GM23338 (cell line): Measurements from ENCODE around the gene FOXG1. TPM values are rescaled to one million over a fixed set of nuclear protein-coding genes. Genes with fewer than 3 reads are reported as not detected.

Source experiments
- ATAC-seq: fragments of 200-7000 bp; cut with Tn5 transposase; 3 replicates; pipeline ENCODE4 v1.9.1; 2020
- DNase-seq: peaks from one replicate; pipeline ENCODE4 v3.0.0-alpha.2; 2015; ENCODE audit warnings: low spot score
- H2AFZ ChIP-seq: fragments of 200-600 bp; sonication (generic); 2 replicates; pipeline ENCODE4 v1.8.0; 2016; ENCODE audit warnings: antibody characterized with exemption, mild to moderate bottlenecking, moderate library complexity
- H3F3A ChIP-seq: fragments of 200-600 bp; sonication (generic); replicated peaks from 2 replicates; pipeline ENCODE4 v1.8.0; 2017; ENCODE audit warnings: antibody characterized with exemption, mixed run types, low read depth
- H3K27ac ChIP-seq: fragments of 200-600 bp; sonication (generic); 2 replicates; pipeline ENCODE4 v1.6.1; 2016; ENCODE audit warnings: low read depth
- H3K27me3 ChIP-seq: fragments of 200-600 bp; sonication (generic); 2 replicates; pipeline ENCODE4 v1.8.0; 2016; ENCODE audit warnings: mild to moderate bottlenecking, mixed run types, moderate library complexity; ENCODE audit not compliant: insufficient read depth
- H3K36me3 ChIP-seq: fragments of 200-600 bp; sonication (generic); 2 replicates; pipeline ENCODE4 v1.8.0; 2016; ENCODE audit warnings: mild to moderate bottlenecking; ENCODE audit not compliant: insufficient read depth
- H3K4me1 ChIP-seq: fragments of 200-600 bp; sonication (generic); 2 replicates; pipeline ENCODE4 v1.8.0; 2016; ENCODE audit warnings: mild to moderate bottlenecking, moderate library complexity; ENCODE audit not compliant: insufficient read depth
- H3K4me2 ChIP-seq: fragments of 200-600 bp; sonication (generic); 2 replicates; pipeline ENCODE4 v1.7.1; 2017; ENCODE audit warnings: mixed run types
- H3K4me3 ChIP-seq: fragments of 200-600 bp; sonication (generic); 2 replicates; pipeline ENCODE4 v1.6.1; 2016; ENCODE audit warnings: mixed run types
- H3K79me2 ChIP-seq: fragments of 200-600 bp; sonication (generic); replicated peaks from 2 replicates; pipeline ENCODE4 v1.8.0; 2017; ENCODE audit warnings: mild to moderate bottlenecking; ENCODE audit not compliant: insufficient read depth
- H3K9me2 ChIP-seq: fragments of 200-600 bp; sonication (generic); 2 replicates; pipeline ENCODE4 v1.8.0; 2017; ENCODE audit not compliant: insufficient read depth
- H4K20me1 ChIP-seq: fragments of 200-600 bp; sonication (generic); replicated peaks from 2 replicates; pipeline ENCODE4 v1.8.0; 2017; ENCODE audit warnings: mild to moderate bottlenecking; ENCODE audit not compliant: insufficient read depth
- H3K27ac Mint-ChIP-seq: 2 replicates; pipeline ENCODE4 v1.8.0; 2020; ENCODE audit warnings: inconsistent platforms, mild to moderate bottlenecking, moderate library complexity, mixed read lengths
- H3K27me3 Mint-ChIP-seq: 3 replicates; pipeline ENCODE4 v1.8.0; 2022; ENCODE audit warnings: low read depth, mild to moderate bottlenecking, moderate library complexity, mixed read lengths, inconsistent platforms; ENCODE audit not compliant: insufficient read depth, poor library complexity
- H3K36me3 Mint-ChIP-seq: 3 replicates; pipeline ENCODE4 v1.8.0; 2021; ENCODE audit warnings: low read depth, mild to moderate bottlenecking, inconsistent platforms, moderate library complexity, mixed read lengths
- H3K4me1 Mint-ChIP-seq: 3 replicates; pipeline ENCODE4 v1.8.0; 2020; ENCODE audit warnings: mild to moderate bottlenecking, inconsistent platforms, mixed read lengths
- H3K4me3 Mint-ChIP-seq: 3 replicates; pipeline ENCODE4 v1.8.0; 2021; ENCODE audit warnings: moderate library complexity, mild to moderate bottlenecking, inconsistent platforms, mixed read lengths
- H3K9me3 Mint-ChIP-seq: 3 replicates; pipeline ENCODE4 v1.8.0; 2020; ENCODE audit warnings: moderate library complexity, mild to moderate bottlenecking, inconsistent platforms, mixed read lengths
- CREB1 ChIP-seq: fragments of 250-450 bp; sonication (Bioruptor Pico); IDR thresholded peaks from 2 replicates; pipeline ENCODE4 v1.5.0; 2020; ENCODE audit warnings: low read depth, mild to moderate bottlenecking, moderate library complexity
- CTCF ChIP-seq, 2 experiments: fragments of 200-600 bp in 1 of 2; sonication (generic) in 1 of 2; conservative IDR thresholded peaks; 2 replicates each; pipeline versions ENCODE4 v1.5.1 to v1.6.1; 2016 to 2017; ENCODE audit warnings: antibody characterized with exemption in 2 of 2, low read depth in 2 of 2, mild to moderate bottlenecking in 2 of 2, moderate library complexity in 1 of 2
- ETS1 ChIP-seq: IDR thresholded peaks from 2 replicates; pipeline ENCODE4 v1.6.1; 2016; ENCODE audit warnings: antibody characterized with exemption
- EZH2 ChIP-seq: fragments of 200-600 bp; sonication (generic); IDR thresholded peaks from one replicate; pipeline ENCODE4 v1.8.0; 2017; ENCODE audit warnings: antibody characterized with exemption, mild to moderate bottlenecking, low read depth; ENCODE audit not compliant: unreplicated experiment
- EZH2phosphoT487 ChIP-seq: fragments of 200-600 bp; sonication (generic); IDR thresholded peaks from one replicate; pipeline ENCODE4 v1.8.1; 2018; ENCODE audit warnings: antibody characterized with exemption; ENCODE audit not compliant: unreplicated experiment
- JUNB ChIP-seq: IDR thresholded peaks from one replicate; pipeline ENCODE4 v1.6.1; 2016; ENCODE audit warnings: antibody characterized with exemption; ENCODE audit not compliant: unreplicated experiment
- NANOG ChIP-seq: IDR thresholded peaks from 2 replicates; pipeline ENCODE4 v1.6.1; 2016; ENCODE audit warnings: antibody characterized with exemption, borderline replicate concordance
- POLR2AphosphoS5 ChIP-seq: IDR thresholded peaks from 2 replicates; pipeline ENCODE4 v1.6.1; 2016; ENCODE audit warnings: antibody characterized with exemption, low read depth
- REST ChIP-seq: IDR thresholded peaks from one replicate; pipeline ENCODE4 v1.6.1; 2018; ENCODE audit warnings: antibody characterized with exemption; ENCODE audit not compliant: unreplicated experiment
- STAT1 ChIP-seq: IDR thresholded peaks from one replicate; pipeline ENCODE4 v1.6.1; 2016; ENCODE audit warnings: antibody characterized with exemption; ENCODE audit not compliant: unreplicated experiment
- ZNF114 ChIP-seq: fragments of 250-450 bp; sonication (Bioruptor Pico); IDR thresholded peaks from 2 replicates; pipeline ENCODE4 v1.5.0; 2020; ENCODE audit warnings: mild to moderate bottlenecking, moderate library complexity
- ZNF331 ChIP-seq: fragments of 250-450 bp; sonication (Bioruptor Pico); IDR thresholded peaks from 2 replicates; pipeline ENCODE4 v1.5.0; 2020; ENCODE audit warnings: low read depth, mild to moderate bottlenecking, moderate library complexity
- ZNF462 ChIP-seq: fragments of 250-450 bp; sonication (Bioruptor Pico); IDR thresholded peaks from 2 replicates; pipeline ENCODE4 v1.5.0; 2020; ENCODE audit warnings: mild to moderate bottlenecking, moderate library complexity
- polyA plus RNA-seq: library from polyadenylated mRNA; unstranded; fragments of >200 nt; fragmentation: Nextera tagmentation; extraction: Ambion mirVana; gene quantifications from 2 replicates; pipeline ENCODE4 v1.2.1, GENCODE V29; 2016
- total RNA-seq: library from RNA; depleted of rRNA; stranded (reverse); fragments of >200 nt; shearing (Covaris generic); gene quantifications from 2 replicates; pipeline ENCODE4 v1.2.3, GENCODE V29; 2014

The FOXG1 gene
- total and polyA plus RNA-seq, 2 experiments from 2014 or later: 0.05 to 0.10 TPM

GRCh38 chr14:28757786-28758185, 8.8 kb upstream of the FOXG1 start (continued):
- TF ChIP-seq EZH2phosphoT487 (no peak), CREB1 (CRISPR knock-in tag) (no peak), ZNF114 (CRISPR knock-in tag) (no peak), ZNF331 (CRISPR knock-in tag) (no peak), NANOG (no peak), JUNB (no peak), REST (no peak)

GRCh38 chr14:28758253-28758884, 8.2 kb upstream of the FOXG1 start:
- H4K20me1 ChIP-seq: peaks cover 50% of the 10 kb centered on the region
- H3K4me3 ChIP-seq: no peak overlapping the region
- H3K36me3 ChIP-seq: no peaks in the 10 kb centered on the region
- Mint-ChIP-seq H3K9me3 (peaks cover 2% of the 10 kb centered on the region; the same call in 2 of the 3 replicates), H3K36me3 (no peaks in the 10 kb centered on the region), H3K4me1 (peaks cover 61% of the 10 kb centered on the region), H3K27ac (no peak overlapping the region), H3K4me3 (peak overlapping the region; percentile 51), H3K27me3 (peaks cover 94% of the 10 kb centered on the region)
- H3K79me2 ChIP-seq: no peaks in the 10 kb centered on the region
- H3K27ac ChIP-seq: no peak overlapping the region
- H2AFZ ChIP-seq: no peak overlapping the region
- DNase-seq: no peak
- H3K4me2 ChIP-seq: peak overlapping the region; percentile 71
- ATAC-seq: no peak
- peaks cover 75% of the 10 kb centered on the region for H3K4me1 ChIP-seq
- peaks cover 11% of the 10 kb centered on the region for H3F3A ChIP-seq
- H3K9me2 ChIP-seq: no peaks in the 10 kb centered on the region
- peaks cover 94% of the 10 kb centered on the region for H3K27me3 ChIP-seq
- TF ChIP-seq JUNB (no peak), POLR2AphosphoS5 (no peak), CTCF (conservative IDR thresholded peaks at IDR 0.05; ENCODE audit: low read depth in 2 of 2) (no peak), CREB1 (CRISPR knock-in tag) (no peak), ZNF462 (no peak), ETS1 (no peak), EZH2 (no peak), NANOG (no peak), STAT1 (no peak)
